GM21447 (cell line): ENCODE results near the gene TBRG1.
A peak's percentile ranks its signal among the peaks of the same experiment; 100 is the strongest.
"Not testable (repeated sequence)": the region's sequence is repeated elsewhere in the genome, so short reads cannot be mapped to it uniquely, and the experiment has no call there.

ENCODE experiments used
- ATAC-seq: cut with Tn5 transposase; IDR thresholded peaks from one replicate; pipeline ENCODE4 v1.9.1; 2021; ENCODE audit not compliant: unreplicated experiment

Gene TBRG1, protein sequence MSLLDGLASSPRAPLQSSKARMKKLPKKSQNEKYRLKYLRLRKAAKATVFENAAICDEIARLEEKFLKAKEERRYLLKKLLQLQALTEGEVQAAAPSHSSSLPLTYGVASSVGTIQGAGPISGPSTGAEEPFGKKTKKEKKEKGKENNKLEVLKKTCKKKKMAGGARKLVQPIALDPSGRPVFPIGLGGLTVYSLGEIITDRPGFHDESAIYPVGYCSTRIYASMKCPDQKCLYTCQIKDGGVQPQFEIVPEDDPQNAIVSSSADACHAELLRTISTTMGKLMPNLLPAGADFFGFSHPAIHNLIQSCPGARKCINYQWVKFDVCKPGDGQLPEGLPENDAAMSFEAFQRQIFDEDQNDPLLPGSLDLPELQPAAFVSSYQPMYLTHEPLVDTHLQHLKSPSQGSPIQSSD

DNA sequence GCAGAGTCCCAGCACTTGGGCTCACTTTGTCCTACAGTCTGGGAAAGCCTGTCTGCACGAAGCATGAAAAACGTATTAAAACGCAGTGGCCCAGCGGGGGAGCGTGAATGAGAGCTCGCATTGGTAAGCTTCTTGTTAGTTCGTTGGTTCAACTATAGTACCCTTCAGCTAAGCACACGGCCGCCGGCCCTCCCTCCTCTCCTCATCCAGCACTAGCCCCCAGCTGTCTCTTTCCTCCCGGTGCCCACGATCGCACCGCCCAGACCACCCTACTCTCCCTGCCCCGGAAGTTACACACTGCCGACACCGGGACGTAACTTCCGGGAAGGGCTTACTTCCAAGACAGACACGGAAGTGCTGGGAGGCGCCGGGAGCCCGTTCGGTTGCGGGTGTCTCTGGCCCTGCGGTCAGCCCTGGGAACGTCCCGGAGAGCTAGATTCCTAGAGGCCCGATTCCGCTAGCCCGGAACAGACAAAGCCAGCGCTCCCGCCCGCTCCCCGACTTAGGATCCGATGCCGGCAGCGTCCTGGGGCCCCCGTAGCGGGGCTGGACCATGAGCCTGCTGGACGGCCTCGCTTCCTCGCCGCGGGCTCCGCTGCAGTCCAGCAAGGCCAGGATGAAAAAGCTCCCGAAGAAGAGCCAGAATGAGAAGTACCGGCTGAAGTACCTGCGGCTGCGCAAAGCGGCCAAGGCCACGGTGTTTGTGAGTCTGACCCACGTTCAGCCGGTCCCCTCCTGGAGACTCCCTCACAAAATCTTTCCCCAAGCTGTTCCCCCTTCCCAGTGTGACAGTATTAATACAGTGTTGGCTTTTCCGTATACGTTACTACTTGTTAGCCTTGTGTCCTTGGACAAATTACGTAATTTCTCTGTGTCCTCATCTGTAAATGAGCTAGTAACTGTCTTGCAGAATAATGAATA is at the start of gene TBRG1:
TBRG1 (plus strand) TSS at position 334 of the 921 bp plus-strand sequence; CDS start at position 554, 220 bp downstream.
- peak; percentile 98 for ATAC-seq

DNA sequence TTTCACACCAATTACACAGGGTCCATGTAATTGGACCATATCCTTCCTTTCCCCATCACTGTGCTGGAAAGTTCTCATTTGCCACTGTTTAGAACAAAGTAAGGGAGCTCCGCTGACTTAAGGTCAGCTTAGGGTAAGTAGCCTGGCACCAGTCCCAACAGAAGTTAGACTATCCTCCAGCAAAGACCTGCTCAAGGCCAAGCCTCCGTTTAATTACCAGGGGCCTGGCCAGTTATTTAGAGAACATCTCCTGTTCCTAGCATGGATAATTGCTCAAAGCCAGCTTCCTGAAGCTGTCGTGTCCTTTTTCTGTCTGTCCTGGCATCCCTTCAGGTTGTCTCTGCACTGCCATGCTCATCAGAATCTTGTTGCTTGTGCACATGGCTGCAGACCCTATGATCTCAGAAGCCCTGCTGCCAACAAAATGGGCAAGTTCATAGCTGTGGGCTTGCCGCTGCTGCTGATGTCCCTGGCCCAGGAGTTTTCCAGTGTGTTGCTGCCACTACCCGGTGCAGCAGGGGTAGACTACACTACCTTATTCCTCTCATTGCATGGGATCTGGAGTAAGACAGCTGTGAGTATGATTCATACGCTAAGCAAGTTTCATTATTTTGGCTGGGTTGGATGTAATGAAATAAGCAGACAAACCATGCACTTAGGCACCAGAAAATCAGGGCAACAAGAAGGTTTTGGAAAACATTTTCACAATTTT is 44.8 kb upstream of the TBRG1 start:
- no peak for ATAC-seq

DNA sequence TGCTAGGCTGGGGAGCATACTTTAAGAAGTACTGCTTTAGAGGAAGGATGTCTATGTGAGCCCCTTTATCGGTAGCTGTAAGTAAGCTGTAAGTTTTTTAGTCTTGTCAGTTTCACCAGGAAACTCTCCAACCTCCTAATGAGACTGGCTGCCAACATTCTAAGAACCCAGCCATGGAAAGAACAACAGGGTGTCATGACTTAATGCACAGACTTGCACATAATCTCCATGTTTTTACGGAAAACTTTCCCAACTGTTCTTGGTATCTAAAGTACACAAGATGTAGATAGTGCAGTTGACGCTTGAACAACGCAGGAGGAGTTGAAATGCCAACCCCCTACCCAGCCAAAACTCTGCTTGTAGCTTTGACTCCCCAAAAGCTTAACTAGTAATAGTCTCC is 43.9 kb upstream of the TBRG1 start:
- ATAC-seq = no peak

DNA sequence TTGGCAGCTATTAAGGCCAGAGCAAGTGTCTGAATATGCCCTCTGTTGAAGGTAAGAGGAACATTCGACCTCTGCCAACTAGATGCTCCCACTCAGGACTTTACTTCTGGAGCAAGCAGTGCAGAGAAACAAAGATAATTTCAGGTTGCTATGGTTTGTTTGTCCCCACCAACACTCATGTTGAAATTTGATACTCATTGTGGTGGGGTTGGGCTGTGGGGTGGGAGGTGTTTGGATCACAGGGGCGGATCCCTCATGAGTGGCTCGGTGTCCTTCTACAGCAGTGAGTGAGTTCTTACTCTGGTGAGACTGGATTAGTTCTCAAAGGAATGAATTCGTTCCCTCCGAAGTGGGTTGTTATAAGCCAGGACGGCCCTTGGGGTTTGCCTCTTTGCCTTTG is 40.8 kb upstream of the TBRG1 start:
- no peak for ATAC-seq

DNA sequence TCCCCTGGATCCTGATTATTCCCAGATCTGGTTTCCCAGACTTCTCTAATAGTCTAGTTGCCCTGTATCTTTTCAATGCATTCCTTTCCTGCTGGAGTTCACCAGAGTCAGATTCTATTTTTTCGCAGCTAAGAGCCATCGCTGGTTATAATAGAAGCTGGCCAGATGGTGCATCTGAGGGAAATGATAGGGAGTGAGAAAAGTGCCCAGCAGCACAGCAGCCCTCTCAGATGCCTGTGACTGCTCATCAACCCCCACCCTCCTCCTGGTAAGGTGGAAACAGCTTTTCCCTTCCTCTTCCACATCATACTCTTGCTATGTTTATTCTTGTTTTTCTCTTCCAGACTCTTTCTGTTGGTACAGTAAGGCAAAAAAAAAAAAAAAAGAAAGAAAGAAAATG is 40.1 kb upstream of the TBRG1 start:
- no peak for ATAC-seq

DNA sequence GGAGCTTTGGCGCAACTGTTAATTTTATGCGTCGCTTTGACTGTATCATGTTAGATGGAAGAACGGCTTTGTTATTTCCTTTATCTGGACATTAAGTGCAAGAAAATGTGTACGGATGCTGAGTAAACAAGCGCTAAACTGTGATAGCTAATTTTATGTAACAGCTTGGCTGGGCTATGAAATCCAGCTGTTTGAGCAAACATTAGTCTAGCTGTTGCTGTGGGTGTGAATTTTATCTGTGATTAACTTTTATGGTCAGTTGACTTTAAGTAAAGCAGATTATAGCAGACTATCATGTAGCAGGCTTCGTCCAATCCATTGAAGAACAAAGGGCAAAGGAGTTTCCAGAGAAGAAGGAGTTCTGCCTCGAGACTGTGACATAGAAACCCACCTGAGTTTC is 38.9 kb upstream of the TBRG1 start:
- no peak for ATAC-seq

DNA sequence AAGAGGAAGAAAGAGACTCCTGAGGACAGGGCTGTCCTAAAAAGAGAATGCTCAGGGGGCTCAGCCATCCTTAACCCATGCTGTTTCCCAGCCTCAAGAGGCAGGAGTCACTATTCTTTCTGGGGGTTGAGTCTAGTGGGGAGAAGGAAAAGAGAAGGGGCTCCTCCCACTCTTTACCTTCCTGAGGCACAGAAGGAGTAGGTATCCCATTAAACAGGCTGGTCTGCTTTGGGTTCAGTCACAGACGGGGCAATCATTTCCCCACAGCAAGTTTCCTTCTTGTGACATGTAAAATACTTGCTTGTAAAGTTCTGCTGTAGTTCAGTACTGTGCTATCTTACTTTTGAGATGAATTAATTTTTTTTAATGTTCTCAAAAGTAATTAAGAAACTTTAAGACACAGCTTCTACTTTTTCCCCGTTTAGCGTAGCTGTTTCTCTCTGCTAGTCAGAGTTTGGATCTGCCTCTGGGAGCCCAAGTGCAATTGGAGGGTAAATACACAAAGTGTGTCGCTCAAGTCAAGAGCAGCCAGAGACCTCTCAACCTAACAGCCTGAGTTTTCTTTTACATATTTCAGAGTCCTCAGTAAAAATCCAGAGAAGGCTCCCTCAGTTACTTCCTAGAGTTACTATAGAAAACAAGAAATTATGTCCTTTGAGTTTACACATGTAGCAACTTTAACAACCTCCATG is 37.8 kb upstream of the TBRG1 start:
- no peak for ATAC-seq

DNA sequence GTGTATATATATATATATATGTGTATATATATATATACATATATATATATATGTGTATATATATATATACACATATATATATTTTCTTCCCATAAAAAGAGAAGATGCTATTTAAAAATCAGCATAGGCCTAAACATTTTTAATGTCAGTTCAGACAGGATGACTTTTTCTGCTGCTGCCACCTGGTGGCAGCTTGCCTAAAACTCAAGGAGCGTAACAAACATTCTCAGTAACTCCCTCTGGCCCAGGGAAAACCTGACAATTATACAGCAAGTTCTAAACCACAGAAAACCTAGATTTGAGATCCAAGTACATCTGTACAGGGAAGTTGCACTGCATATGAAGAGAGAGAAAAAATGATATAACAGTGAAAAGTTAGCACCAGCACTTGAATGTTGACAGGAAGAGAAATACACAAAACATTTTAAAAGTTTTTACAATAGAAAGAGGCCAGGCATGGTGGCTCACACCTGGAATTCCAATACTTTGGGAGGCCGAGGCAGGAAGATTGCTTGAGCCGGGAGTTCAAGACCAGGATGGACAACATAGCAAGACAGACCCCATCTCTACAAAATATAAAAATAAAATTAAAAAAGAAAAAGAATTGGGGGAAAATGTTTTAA is 36.3 kb upstream of the TBRG1 start:
- ATAC-seq = peak; percentile 76

DNA sequence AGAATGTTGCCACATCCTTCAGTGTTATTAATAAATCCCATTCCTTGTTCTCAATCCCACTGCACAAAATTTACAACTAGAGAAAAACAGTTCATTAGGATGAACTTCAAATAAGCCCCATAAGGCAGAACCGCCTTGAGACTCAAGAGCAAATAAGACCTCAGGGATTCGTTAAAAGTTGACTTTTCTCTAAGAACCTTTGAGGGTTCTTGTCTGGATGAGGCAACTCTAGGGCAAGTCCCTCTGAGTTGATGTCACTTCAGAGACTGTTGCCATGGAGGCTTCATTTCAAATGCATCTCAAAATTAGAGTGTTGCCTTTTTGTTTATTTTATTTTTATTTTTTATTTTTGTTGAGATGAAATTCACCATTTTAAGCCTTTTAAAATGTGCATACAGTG is 31.2 kb upstream of the TBRG1 start:
- ATAC-seq = no peak

DNA sequence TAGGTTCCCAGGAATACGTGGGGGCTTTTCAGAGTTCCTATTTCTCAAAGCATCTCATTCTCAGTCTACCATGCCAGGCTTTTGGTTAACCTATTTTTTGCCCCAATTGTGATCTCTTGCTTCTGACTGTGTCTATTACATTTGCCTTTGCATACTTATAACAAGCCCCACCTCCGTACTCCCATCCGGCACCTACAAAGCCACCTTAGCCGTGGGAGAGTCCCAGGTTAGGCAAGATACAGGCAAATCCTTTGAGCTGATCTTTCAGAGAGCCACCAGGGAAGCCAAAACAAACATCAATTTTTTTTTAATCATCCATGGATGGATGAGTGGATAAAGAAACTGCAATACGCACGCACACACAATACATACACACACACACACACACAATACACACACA is 30.0 kb upstream of the TBRG1 start:
- ATAC-seq = no peak

DNA sequence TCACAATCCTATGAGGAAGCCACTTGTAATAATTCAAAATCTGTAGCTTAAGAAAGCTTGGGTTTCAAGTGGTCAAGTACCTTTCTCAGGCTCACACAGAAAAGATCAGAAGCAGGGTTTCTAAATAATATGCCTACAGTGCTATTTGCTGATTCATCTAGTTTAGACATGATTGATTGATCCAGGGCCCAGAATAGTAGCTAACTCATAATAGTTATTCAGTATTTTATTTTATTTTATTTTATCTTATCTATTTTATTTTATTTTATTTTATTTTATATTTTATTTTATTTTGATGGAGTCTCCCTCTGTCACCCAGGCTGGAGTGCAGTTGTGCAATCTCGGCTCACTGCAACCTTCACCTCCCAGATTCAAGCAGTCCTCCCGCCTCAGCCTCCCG is 27.4 kb upstream of the TBRG1 start:
- ATAC-seq = no peak

DNA sequence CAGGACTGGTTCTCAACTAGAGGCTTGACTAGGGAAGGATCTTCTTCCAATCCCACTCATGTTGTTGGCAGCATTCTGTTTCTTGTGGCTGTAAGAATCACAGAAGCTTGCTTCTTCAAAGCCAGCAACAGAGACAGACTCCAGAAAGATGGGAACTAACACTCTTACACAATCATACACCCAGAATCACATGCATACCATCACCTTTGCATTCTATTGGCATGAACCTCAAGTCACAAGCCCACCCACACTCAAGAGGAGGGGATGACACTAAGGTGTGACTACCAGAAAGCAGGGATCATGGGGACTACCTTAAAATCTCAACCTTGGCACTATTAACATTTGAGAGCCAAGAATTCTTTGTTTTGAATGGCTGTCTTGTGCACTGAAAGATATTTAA is 25.0 kb upstream of the TBRG1 start:
- no peak for ATAC-seq

DNA sequence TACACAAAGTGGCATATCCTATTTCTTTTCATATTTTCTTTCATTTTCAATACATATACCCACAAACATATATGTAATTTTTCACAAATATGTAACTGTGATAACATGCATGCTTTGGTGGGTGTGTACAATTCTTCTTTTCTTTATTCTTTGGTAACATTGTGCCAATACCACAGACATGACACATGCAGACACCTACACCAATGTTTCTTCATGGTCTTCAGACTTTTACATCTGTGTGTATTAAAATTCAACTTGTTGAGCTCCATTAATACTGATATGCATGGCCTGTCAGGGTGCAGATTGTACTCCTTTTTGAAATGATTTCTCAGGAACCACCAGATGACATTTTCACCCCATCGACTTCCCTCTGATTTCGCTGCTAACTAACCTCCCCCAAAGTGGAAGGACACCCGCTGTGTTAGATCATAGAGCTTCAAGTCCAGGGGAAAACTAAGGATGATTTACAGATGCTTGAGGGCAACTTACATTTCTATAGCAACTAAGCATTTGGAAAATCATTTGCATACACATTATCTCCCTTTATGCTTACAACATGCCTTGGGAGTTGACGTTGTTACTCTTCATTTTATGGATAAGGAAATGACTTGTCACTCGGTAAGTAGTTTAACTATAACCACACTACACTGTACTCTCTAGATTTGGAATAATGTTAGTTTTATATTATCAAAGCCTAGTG is 21.9 kb upstream of the TBRG1 start:
- no peak for ATAC-seq

DNA sequence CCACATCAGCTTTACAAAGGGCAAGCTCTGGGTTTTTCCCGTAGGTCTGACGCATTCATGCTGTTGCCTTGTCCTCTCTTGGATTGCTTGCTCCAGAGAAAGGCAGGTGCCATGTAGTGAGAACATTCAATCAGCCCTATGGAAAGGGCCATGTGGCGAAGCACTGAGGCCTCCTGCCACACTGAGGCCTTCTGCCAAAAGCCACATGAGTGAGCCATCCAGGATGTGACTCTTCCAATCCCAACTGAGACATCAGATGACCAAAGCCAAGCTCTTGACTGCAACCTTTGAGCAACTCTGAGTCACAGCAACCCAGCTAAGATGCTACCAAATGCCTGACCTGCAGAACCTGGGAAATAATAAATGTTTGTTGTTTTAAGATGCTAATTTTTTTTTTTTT is 20.5 kb upstream of the TBRG1 start:
- no peak for ATAC-seq

DNA sequence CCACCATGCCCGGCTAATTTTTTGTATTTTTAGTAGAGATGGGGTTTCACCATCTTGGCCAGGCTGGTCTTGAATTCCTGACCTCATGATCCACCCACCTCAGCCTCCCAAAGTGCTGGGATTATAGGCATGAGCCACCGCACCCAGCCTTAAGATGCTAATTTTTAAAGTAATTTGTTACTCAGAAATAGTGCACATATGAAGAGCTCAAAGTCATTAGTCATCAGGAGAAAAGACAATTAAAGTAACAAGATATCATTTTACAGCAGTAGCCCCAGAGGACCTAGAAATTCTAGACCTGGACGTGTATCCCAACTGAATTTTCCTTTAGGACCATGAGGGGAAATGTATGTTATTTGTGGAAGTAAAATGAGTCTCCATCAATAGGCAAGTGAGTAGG is 19.9 kb upstream of the TBRG1 start:
- not testable (repeated sequence) for ATAC-seq

DNA sequence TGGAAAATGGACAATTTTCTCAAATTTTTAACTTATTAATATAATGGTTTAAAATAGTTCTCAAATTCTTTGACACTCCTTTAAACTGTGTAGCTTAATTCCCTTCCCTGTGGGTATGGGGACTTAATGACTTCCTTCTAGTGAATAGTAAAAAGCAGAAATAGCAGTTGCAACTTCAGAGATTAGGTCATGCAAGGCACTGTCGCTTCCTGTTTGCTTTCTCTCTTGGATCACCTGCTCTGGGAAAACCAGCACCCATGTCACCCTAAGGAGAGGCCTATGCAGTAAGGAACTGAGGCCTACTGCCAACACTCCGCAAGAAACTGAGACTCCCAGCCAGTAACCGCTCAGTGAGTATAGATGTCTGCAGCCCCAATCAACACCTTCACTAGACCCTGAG is 16.9 kb upstream of the TBRG1 start:
- ATAC-seq = no peak

DNA sequence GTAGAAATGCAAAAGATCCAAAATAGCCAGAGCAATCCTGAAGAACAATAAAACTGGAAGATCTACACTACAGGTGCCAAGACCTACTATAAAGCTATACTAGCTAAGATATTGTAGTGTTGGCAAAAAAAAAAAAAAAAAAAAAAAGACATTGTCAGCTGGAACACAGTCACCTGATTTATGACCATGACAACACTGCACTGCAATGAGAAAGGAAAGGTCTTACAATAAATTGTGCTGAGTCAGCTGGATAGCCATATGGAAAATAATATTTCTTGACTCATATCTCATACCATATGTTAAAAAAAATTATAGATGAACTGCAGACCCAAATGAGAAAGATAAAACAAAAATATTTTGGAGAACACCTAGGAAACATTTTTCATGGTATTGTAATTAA is 14.5 kb upstream of the TBRG1 start:
- ATAC-seq = no peak

DNA sequence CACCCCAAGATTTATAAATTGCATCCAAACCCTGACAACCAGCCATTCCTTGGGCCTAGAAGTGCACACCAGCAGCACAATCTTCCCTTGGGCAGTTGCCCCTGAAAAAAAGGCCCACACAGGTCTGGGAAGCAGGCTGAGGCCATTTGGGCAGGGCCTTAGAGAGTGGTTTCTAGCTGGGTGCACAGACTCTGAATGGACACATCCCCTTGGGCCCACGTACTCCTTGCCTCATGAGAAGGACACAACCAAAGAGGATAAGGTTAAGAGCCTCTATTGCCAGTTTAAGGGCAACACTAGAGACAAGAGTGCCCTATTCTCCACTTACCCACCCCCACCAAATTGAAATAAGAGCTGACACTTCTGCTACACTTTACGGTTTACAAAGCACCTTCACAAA is 12.4 kb upstream of the TBRG1 start:
- no peak for ATAC-seq

DNA sequence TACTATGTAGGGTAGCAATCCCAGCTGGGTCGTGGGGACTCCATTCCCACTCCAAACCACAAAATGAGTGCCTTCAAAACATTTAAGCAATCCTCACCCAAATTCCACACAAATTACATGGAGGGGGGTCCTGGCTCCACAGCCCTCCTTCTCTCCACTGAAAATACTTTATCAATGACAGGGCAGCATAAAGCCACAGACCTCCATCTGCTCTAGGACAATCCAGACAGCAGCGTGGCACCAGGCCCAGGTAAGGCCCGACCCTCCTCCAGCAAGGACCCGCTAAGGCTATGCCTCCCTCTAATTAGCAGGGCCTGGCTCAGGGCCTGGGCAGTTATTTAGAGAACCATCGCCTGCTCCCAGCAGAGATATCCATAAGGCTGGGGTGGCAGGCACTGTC is 11.6 kb upstream of the TBRG1 start, which contains the start of gene PANX3:
PANX3 (plus strand) TSS at position 365 of the 400 bp plus-strand sequence. CDS start 129 bp downstream, outside the sequence.
- no peak for ATAC-seq

DNA sequence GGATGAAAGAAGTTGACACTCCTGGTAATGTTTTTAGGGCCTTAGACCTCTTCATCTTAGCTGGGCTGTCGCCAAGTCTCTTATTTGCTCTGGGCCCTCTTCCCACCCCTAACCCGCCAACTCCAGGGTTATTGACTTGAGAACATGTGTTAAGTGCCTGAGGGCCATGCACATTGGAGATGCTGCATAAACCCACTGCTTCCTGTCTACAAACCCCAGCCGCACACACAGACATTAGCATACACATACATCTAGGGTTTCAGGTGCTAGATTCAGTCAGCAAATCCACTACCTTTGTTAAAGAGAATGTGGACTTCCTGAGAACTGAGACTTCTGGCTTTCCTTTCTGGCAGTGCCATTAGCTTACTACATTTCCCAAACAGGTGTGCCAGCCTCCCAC is 10.6 kb upstream of the TBRG1 start:
- ATAC-seq = no peak
